ENCODE measurements around the gene TRPM5.

- TF ChIP-seq, protein P1, sequence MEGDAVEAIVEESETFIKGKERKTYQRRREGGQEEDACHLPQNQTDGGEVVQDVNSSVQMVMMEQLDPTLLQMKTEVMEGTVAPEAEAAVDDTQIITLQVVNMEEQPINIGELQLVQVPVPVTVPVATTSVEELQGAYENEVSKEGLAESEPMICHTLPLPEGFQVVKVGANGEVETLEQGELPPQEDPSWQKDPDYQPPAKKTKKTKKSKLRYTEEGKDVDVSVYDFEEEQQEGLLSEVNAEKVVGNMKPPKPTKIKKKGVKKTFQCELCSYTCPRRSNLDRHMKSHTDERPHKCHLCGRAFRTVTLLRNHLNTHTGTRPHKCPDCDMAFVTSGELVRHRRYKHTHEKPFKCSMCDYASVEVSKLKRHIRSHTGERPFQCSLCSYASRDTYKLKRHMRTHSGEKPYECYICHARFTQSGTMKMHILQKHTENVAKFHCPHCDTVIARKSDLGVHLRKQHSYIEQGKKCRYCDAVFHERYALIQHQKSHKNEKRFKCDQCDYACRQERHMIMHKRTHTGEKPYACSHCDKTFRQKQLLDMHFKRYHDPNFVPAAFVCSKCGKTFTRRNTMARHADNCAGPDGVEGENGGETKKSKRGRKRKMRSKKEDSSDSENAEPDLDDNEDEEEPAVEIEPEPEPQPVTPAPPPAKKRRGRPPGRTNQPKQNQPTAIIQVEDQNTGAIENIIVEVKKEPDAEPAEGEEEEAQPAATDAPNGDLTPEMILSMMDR (IDR thresholded peaks at IDR 0.05), result no peak
- no peak for TF ChIP-seq POLR2A (IDR thresholded peaks at IDR 0.05)
Measured at GRCh38 chr11:2465202-2466068, 21.1 kb upstream of the TRPM5 start.

Data from uterus (tissue), 2 donors.